Suprapubic skin (tissue), 4 donors: ENCODE measurements around the gene PRKN.

Source experiments
- POLR2A ChIP-seq, 2 donors: fragments of 450-650 bp; IDR thresholded peaks; one replicate each; pipeline ENCODE4 v1.6.1; 2017; ENCODE audit warnings: antibody characterized with exemption in 2 of 2, mild to moderate bottlenecking in 2 of 2, moderate library complexity in 2 of 2
- POLR2AphosphoS5 ChIP-seq, 3 donors: sonication (generic); formaldehyde crosslinking; IDR thresholded peaks; one replicate each; pipeline ENCODE4 v1.6.1; 2017; ENCODE audit warnings: antibody characterized with exemption in 3 of 3
- TF ChIP-seq, protein P1 (sequence below), 2 donors: fragments of 200-600 bp in 1 of 2; fragments of 450-650 bp in 1 of 2; sonication (generic) in 1 of 2; IDR thresholded peaks; one replicate each; pipeline ENCODE4 v1.5.1; 2016 to 2019; ENCODE audit warnings: antibody characterized with exemption in 2 of 2, mild to moderate bottlenecking in 1 of 2, moderate library complexity in 1 of 2

DNA sequence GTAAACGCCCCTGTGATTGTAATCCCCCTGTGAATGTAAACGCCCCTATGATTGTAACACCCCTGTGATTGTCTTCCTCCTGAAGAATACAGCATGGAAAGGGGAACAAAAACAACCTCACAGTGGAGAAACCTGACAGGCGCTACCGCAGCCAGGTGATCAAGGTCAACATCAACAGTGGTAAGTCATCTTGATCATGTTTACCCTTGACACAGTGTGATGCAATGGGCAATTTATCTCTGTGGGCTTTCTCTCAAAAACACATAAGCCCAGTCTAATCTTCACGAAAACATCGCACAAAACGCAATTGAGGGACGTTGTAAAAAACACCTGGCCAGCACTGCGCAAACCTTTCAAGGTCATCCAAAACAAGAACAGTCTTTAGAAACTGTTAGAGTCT lies 277.2 kb downstream of the PRKN start:
- TF ChIP-seq, protein P1, sequence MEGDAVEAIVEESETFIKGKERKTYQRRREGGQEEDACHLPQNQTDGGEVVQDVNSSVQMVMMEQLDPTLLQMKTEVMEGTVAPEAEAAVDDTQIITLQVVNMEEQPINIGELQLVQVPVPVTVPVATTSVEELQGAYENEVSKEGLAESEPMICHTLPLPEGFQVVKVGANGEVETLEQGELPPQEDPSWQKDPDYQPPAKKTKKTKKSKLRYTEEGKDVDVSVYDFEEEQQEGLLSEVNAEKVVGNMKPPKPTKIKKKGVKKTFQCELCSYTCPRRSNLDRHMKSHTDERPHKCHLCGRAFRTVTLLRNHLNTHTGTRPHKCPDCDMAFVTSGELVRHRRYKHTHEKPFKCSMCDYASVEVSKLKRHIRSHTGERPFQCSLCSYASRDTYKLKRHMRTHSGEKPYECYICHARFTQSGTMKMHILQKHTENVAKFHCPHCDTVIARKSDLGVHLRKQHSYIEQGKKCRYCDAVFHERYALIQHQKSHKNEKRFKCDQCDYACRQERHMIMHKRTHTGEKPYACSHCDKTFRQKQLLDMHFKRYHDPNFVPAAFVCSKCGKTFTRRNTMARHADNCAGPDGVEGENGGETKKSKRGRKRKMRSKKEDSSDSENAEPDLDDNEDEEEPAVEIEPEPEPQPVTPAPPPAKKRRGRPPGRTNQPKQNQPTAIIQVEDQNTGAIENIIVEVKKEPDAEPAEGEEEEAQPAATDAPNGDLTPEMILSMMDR (IDR thresholded peaks at IDR 0.05), result no peak
- no peak for TF ChIP-seq POLR2AphosphoS5 (IDR thresholded peaks at IDR 0.05)
- TF ChIP-seq POLR2A (IDR thresholded peaks at IDR 0.05), result no peak
